Prostate gland (tissue), 2 donors: ENCODE measurements around the gene TEX55.

Experiments
- CTCF ChIP-seq, 4 experiments: fragments of 200-600 bp in 2 of 4; fragments of 450-650 bp in 2 of 4; sonication (generic) in 2 of 4; IDR thresholded peaks; 1 replicate in 3 of 4; 2 replicates in 1 of 4; pipeline ENCODE4 v1.5.1; 2016 to 2019; ENCODE audit warnings: antibody characterized with exemption in 4 of 4, mild to moderate bottlenecking in 2 of 4, moderate library complexity in 2 of 4
- POLR2A ChIP-seq: fragments of 450-650 bp; IDR thresholded peaks from one replicate; pipeline ENCODE4 v1.6.1; 2016; ENCODE audit warnings: antibody characterized with exemption, mild to moderate bottlenecking

DNA sequence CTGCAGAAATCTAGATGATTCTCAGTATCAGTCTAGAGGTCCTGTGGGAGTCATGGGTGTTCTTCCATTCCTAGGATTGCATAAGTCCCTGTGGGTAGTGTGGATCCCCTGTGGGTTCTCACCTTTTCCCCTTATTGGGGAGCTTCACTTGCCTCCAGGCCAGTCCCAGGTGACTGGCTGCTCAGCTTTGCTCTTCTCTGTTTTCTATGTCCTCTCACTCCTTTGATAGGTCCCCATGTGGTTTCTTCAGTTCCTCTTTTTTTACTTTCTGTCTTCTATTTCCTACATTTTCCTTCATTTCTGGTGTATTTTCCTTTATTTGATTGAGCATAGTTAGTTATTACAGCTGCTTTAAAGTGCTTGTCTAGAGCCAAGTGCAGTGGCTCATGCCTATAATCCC, 10.9 kb downstream of the TEX55 start:
- no peak for TF ChIP-seq CTCF (IDR thresholded peaks at IDR 0.05)
- no peak for TF ChIP-seq POLR2A
